ENCODE measurements around the gene PROCA1.
"Not testable (repeated sequence)": the region's sequence is repeated elsewhere in the genome, so short reads cannot be mapped to it uniquely, and the experiment has no call there.

The PROCA1 gene

GRCh38 chr17:28744104-28744971, 32.6 kb upstream of the PROCA1 start:
- peak; percentile 69 for DNase-seq (ENCODE audit: low spot score)

- peak; percentile 92 for DNase-seq (ENCODE audit: low spot score)
These were observed 31.8 kb upstream of the PROCA1 start, which contains the start of gene TRAF4 for GRCh38 chr17:28743243-28744103. TSS of gene TRAF4 (plus strand) at chr17:28744011. CDS start at chr17:28744113, 102 bp downstream.

GRCh38 chr17:28741358-28742349, 30.0 kb upstream of the PROCA1 start:
- DNase-seq (ENCODE audit: low spot score) = no peak

GRCh38 chr17:28740406-28741357, 29.0 kb upstream of the PROCA1 start:
- DNase-seq (ENCODE audit: low spot score) = no peak

- no peak for DNase-seq (ENCODE audit: low spot score)
These were observed 27.1 kb upstream of the PROCA1 start for GRCh38 chr17:28738680-28739384.

- DNase-seq (ENCODE audit: low spot score) = no peak
These were observed 26.3 kb upstream of the PROCA1 start for GRCh38 chr17:28737770-28738679.

- no peak for DNase-seq (ENCODE audit: low spot score)
These were observed 25.6 kb upstream of the PROCA1 start for GRCh38 chr17:28737316-28737715.

GRCh38 chr17:28735913-28736769, 24.5 kb upstream of the PROCA1 start:
- not testable (repeated sequence) for DNase-seq (ENCODE audit: low spot score)

- no peak for DNase-seq (ENCODE audit: low spot score)
These were observed 23.6 kb upstream of the PROCA1 start for GRCh38 chr17:28735242-28735722.

- DNase-seq (ENCODE audit: low spot score) = no peak
These were observed 23.1 kb upstream of the PROCA1 start for GRCh38 chr17:28734712-28735241.

- no peak for DNase-seq (ENCODE audit: low spot score)
These were observed 21.7 kb upstream of the PROCA1 start for GRCh38 chr17:28733346-28733745.

GRCh38 chr17:28729950-28730330, 18.3 kb upstream of the PROCA1 start:
- DNase-seq (ENCODE audit: low spot score) = no peak

- peak; percentile 92 for DNase-seq (ENCODE audit: low spot score)
These were observed 16.9 kb upstream of the PROCA1 start, which contains the start of gene NEK8 for GRCh38 chr17:28728364-28729200. TSS of gene NEK8 (plus strand) at chr17:28728788. CDS start at chr17:28728814, 26 bp downstream.

GRCh38 chr17:28726627-28727491, 15.2 kb upstream of the PROCA1 start:
- DNase-seq (ENCODE audit: low spot score) = peak; percentile 91

- DNase-seq (ENCODE audit: low spot score) = peak; percentile 84
These were observed 14.5 kb upstream of the PROCA1 start, which contains the start of gene TLCD1 for GRCh38 chr17:28726226-28726626. TSS of gene TLCD1 (minus strand) at chr17:28726233. CDS start at chr17:28726097, 136 bp downstream.
